ENCODE measurements around the gene SMARCD2. TPM values are rescaled to one million over a fixed set of nuclear protein-coding genes. Genes with fewer than 3 reads are reported as not detected.
"Not testable (repeated sequence)": the region's sequence is repeated elsewhere in the genome, so short reads cannot be mapped to it uniquely, and the experiment has no call there.

The SMARCD2 gene
- total and polyA plus RNA-seq, 2 experiments from 2014 or later: 39.2 to 40.3 TPM

DNA sequence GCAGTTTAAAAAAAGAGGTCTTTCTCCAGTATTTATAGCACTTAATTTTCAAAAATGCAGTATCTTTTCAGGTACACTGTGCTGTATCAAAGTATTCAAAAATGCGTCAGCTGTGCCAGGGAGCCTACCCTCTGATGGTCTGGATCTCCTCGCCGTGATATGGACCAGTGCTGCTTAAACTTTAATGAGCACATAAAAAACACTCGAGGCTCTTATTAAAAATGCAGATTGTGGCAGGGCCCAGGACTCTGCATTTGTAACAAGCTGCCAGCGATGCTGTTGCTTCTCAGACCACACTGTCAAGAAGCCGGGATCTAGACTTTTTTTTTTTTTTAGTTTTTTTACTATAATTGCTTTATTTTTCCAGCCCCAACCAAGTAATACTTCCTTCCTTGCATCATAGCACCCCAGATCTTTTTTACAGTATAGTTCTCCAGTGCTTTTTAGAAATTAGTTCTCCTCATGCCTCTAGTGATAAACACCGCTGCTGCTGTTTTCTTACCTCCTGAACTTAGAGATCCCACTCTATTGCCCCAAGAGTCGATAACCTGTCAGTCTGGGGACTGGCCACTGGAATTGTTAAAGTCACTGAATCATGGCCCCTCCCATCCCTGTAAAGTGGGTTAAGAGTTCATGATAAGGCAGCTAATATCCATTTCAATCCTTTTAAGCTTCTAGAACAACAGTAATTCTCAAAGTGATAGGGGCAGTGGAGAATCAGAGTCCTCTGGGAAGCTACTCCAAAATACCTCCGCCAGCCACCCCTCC, 1.6 kb upstream of the SMARCD2 start:
- H3K27me3 ChIP-seq: peaks cover 11% of the 10 kb centered on the region
- TF ChIP-seq, protein P1, sequence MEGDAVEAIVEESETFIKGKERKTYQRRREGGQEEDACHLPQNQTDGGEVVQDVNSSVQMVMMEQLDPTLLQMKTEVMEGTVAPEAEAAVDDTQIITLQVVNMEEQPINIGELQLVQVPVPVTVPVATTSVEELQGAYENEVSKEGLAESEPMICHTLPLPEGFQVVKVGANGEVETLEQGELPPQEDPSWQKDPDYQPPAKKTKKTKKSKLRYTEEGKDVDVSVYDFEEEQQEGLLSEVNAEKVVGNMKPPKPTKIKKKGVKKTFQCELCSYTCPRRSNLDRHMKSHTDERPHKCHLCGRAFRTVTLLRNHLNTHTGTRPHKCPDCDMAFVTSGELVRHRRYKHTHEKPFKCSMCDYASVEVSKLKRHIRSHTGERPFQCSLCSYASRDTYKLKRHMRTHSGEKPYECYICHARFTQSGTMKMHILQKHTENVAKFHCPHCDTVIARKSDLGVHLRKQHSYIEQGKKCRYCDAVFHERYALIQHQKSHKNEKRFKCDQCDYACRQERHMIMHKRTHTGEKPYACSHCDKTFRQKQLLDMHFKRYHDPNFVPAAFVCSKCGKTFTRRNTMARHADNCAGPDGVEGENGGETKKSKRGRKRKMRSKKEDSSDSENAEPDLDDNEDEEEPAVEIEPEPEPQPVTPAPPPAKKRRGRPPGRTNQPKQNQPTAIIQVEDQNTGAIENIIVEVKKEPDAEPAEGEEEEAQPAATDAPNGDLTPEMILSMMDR (IDR thresholded peaks at IDR 0.05; ENCODE audit: low read depth, low read length): no peak
- no peaks in the 10 kb centered on the region for H3K36me3 ChIP-seq
- H3K4me3 ChIP-seq: no peak overlapping the region
- H3K4me1 ChIP-seq (ENCODE audit: low read depth): peaks cover 19% of the 10 kb centered on the region
- H3K9me3 ChIP-seq (ENCODE audit: low read depth): no peaks in the 10 kb centered on the region
- peak in 1 of 2 donors; percentile 29 for DNase-seq (ENCODE audit: low read depth in 1 of 2, low spot score in 1 of 2)
- no peak overlapping the region for H3K27ac ChIP-seq

DNA sequence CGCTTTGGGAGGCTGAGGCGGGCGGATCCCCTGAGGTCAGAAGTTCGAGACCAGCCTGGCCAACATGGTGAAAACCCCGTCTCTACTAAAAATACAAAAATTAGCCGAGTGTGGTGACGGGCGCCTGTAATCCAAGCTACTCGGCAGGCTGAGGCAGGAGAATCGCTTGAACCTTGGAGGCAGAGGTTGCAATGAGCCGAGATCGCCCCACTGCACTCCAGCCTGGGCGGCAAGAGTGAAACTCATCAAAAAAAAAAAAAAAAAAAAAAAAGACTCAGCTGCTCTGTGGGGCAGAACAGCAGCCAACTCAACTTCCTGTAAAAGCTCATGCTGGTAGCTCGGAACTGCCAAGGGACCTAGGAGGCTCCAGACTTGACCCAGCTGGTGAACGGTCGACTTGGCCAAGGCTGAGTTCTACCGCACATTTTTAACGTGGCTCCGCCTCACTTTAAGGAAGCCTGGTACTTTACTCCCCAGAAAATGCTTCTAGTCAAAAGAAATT, 953 bp upstream of the SMARCD2 start:
- H3K36me3 ChIP-seq; H3K9me3 ChIP-seq (ENCODE audit: low read depth); H3K27ac ChIP-seq: not testable (repeated sequence)
- DNase-seq (ENCODE audit: low read depth in 1 of 2, low spot score in 1 of 2): peak in 1 of 2 donors; percentile 96
- Histone ChIP-seq H3K4me3 (peak overlapping the region; percentile 43), H3K4me1 (ENCODE audit: low read depth) (peaks cover 26% of the 10 kb centered on the region), H3K27me3 (peaks cover 11% of the 10 kb centered on the region)

DNA sequence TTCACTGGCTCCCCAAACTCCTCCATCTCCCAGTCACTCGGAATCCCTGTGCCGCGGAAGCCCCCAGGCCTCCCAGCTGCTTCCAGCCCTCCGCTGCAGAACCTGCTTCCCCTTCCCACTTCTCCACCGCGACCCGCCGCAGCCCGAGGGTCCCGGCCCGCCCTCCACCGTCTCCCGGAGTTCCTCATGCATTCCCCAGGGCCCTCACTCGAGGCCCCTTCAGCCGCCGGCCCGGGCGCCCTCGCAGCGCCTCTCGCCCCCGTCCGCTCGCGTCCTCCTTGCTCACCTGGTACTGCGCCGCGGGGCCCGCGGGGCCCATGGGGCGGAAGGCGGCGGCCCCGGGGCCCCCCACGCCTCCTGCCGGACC, 329 bp downstream of the SMARCD2 start:
- Histone ChIP-seq H3K27ac (peak overlapping the region; percentile 84), H3K9me3 (ENCODE audit: low read depth) (no peaks in the 10 kb centered on the region), H3K4me1 (ENCODE audit: low read depth) (peaks cover 26% of the 10 kb centered on the region), H3K27me3 (peaks cover 11% of the 10 kb centered on the region), H3K36me3 (no peaks in the 10 kb centered on the region), H3K4me3 (peak overlapping the region; percentile 85)
- TF ChIP-seq, protein P1 (IDR thresholded peaks at IDR 0.05; ENCODE audit: low read depth, low read length): no peak
- no peak for DNase-seq (ENCODE audit: low read depth in 1 of 2, low spot score in 1 of 2)

DNA sequence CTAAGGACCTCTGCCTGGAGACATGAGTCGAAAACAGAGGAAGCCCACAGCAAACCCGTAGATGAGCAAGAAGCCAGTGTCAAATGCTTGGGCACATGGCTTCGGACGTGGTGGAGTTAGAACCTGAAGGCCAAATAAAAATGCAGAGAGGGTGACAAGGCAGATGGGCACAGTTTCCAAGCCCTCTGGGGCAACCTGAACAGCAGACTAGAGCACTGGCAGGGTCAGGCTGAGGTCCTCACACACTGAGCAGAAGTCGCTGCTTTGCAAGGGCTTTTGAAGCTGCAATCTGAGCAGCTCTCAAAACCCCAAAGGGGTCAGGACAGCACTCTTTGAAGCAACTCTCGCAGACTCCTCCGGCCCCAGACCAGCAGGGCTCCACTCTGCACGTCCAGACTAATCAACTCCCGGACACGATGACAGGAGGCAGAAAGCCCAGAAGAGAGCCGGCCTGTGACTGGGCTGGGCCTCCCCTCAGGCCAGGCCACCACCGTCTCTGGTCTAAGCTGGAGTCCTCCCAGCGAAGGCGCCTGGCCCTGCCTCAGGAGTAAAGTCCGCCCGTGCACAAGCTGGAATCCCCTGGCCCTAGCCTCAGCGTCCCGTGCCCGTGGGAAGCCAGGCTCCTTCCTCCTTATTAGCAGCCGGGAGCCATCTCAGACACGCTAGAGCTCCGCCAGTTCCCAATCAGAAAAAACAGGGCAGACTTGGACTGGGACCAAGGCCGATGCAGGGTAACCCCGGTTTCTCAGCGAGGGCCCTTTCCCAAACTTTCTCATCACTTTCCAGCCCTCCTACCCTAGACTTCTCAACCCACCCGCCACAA, 924 bp downstream of the SMARCD2 start:
- Histone ChIP-seq H3K4me1 (ENCODE audit: low read depth) (peaks cover 26% of the 10 kb centered on the region), H3K27me3 (peaks cover 7% of the 10 kb centered on the region), H3K4me3 (peak overlapping the region; percentile 85), H3K36me3 (no peaks in the 10 kb centered on the region), H3K27ac (peak overlapping the region; percentile 84), H3K9me3 (ENCODE audit: low read depth) (no peaks in the 10 kb centered on the region)
- TF ChIP-seq, protein P1 (IDR thresholded peaks at IDR 0.05; ENCODE audit: low read depth, low read length): no peak
- DNase-seq (ENCODE audit: low read depth in 1 of 2, low spot score in 1 of 2): peak; percentile 71 to 77

DNA sequence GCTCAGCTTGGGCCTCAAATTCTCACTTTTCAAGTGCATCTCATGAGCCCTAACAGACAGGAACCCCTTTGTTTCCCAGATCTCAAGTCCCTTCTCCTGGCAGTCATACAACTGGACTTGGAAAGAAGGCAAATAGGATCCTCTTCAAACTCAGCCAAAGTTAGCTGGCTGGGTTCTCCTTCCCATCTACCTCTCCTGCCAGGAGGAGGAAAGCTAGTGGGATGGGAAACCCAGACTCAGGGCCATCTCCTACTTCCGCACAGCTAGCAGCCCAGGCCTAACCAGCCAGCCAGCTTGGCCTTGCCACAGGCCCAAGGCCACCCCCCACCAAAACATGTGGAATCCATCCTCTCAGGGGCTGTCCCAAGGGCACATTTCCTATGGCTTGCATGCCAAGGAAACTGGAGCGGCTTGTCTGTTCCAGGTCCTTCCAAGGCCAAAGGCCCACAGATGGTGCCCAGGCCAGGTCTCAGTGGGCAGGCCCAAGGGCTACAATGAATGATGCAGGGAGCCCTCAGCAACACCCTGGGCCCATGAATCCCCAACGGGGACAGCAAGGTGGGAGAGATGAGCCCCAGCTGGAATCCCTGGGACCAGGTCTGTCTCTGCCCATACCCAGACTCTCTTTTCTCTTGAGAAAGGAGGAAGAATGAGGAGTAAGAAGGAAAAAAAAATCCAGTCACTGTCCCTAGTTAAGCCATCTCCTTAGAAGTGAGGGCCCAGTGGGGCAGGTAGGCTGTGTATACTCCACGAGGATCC, 1.7 kb downstream of the SMARCD2 start:
- Histone ChIP-seq H3K4me3 (peak overlapping the region; percentile 85), H3K27me3 (peaks cover 4% of the 10 kb centered on the region), H3K9me3 (ENCODE audit: low read depth) (no peaks in the 10 kb centered on the region), H3K4me1 (ENCODE audit: low read depth) (peaks cover 26% of the 10 kb centered on the region), H3K27ac (peak overlapping the region; percentile 84), H3K36me3 (peaks cover 3% of the 10 kb centered on the region)
- DNase-seq (ENCODE audit: low read depth in 1 of 2, low spot score in 1 of 2): peak in 1 of 2 donors; percentile 56
- TF ChIP-seq, protein P1 (IDR thresholded peaks at IDR 0.05; ENCODE audit: low read depth, low read length): no peak
